Cardiac fibroblast (primary cell): Measurements from ENCODE around the gene MAGEA4.

ENCODE experiments used
- DNase-seq, 2 donors: peaks; one replicate each; pipeline versions ENCODE4 v3.0.0 to v3.0.0-alpha.2; 2010; ENCODE audit warnings: low read depth in 2 of 2
- H3K4me3 ChIP-seq, 2 donors: replicated peaks in 1 of 2; 1 replicate in 1 of 2; 2 replicates in 1 of 2; pipeline ENCODE4 v1.5.1; 2011; ENCODE audit warnings: low read depth in 2 of 2, low read length in 2 of 2, mild to moderate bottlenecking in 2 of 2, moderate library complexity in 1 of 2
- CTCF ChIP-seq: IDR thresholded peaks from one replicate; pipeline ENCODE4 v1.5.1; 2011; ENCODE audit warnings: low read depth, mild to moderate bottlenecking, low read length, inconsistent platforms

Gene MAGEA4

GRCh38 chrX:151879856-151880255 lies 32.8 kb upstream of the MAGEA4 start:
- TF ChIP-seq CTCF: no peak
- H3K4me3 ChIP-seq: no peak overlapping the region

GRCh38 chrX:151880895-151881294 lies 31.8 kb upstream of the MAGEA4 start:
- TF ChIP-seq CTCF: no peak
- no peak overlapping the region for H3K4me3 ChIP-seq
- no peak for DNase-seq

More at GRCh38 chrX:151879856-151880255, 32.8 kb upstream of the MAGEA4 start:
- no peak for DNase-seq

- TF ChIP-seq CTCF: no peak
- DNase-seq: no peak
Observed at GRCh38 chrX:151889421-151889820, 23.3 kb upstream of the MAGEA4 start.

GRCh38 chrX:151896734-151897474 lies 15.8 kb upstream of the MAGEA4 start:
- peak; percentile 49 to 66 for DNase-seq

More at GRCh38 chrX:151889421-151889820, 23.3 kb upstream of the MAGEA4 start:
- H3K4me3 ChIP-seq: no peak overlapping the region

GRCh38 chrX:151899622-151900021 lies 13.1 kb upstream of the MAGEA4 start:
- H3K4me3 ChIP-seq: no peak overlapping the region
- TF ChIP-seq CTCF: no peak
- peak; percentile 22 to 33 for DNase-seq

More at GRCh38 chrX:151896734-151897474, 15.8 kb upstream of the MAGEA4 start:
- H3K4me3 ChIP-seq: no peak overlapping the region
- TF ChIP-seq CTCF: no peak

- TF ChIP-seq CTCF: no peak
- no peak overlapping the region for H3K4me3 ChIP-seq
- DNase-seq: peak in 1 of 2 donors; percentile 14
Observed at GRCh38 chrX:151901826-151902225, 10.9 kb upstream of the MAGEA4 start.
